SK-N-SH treated with all-trans-retinoic acid at 6 μM for 48 hours (cell line): ENCODE measurements around the gene TMEM184A.

Source experiments
- CREB5 ChIP-seq: fragments of 250-450 bp; sonication (Bioruptor Pico); IDR thresholded peaks from 2 replicates; pipeline ENCODE4 v1.5.1; 2020; ENCODE audit warnings: low read depth, mild to moderate bottlenecking, moderate library complexity
- PATZ1 ChIP-seq: fragments of 250-450 bp; sonication (Bioruptor Pico); IDR thresholded peaks from 2 replicates; pipeline ENCODE4 v1.8.0; 2020; ENCODE audit warnings: mild to moderate bottlenecking, moderate library complexity, borderline replicate concordance
- POU6F1 ChIP-seq: fragments of 250-450 bp; sonication (Bioruptor Pico); IDR thresholded peaks from 2 replicates; pipeline ENCODE4 v1.8.0; 2021; ENCODE audit warnings: low read depth, mild to moderate bottlenecking, moderate library complexity, borderline replicate concordance
- ZNF565 ChIP-seq: fragments of 450-650 bp; formaldehyde crosslinking; conservative IDR thresholded peaks from 2 replicates; pipeline ENCODE4 v1.5.0; 2020; ENCODE audit warnings: low read depth, mild to moderate bottlenecking, moderate library complexity

- no peak for TF ChIP-seq CREB5 (CRISPR knock-in tag)
- TF ChIP-seq PATZ1 (CRISPR knock-in tag): no peak
- TF ChIP-seq ZNF565 (CRISPR knock-in tag): no peak
- no peak for TF ChIP-seq POU6F1
Observed at GRCh38 chr7:1580422-1581030, 24.5 kb upstream of the TMEM184A start.
